VCaP (cell line): ENCODE results near the gene SMARCA4.
A peak's percentile ranks its signal among the peaks of the same experiment; 100 is the strongest.
"Not testable (repeated sequence)": the region's sequence is repeated elsewhere in the genome, so short reads cannot be mapped to it uniquely, and the experiment has no call there.

Source experiments
- H3K27ac ChIP-seq: fragments of 450-650 bp; 2 replicates; pipeline ENCODE4 v1.5.1; 2017
- CTCF ChIP-seq: fragments of 450-650 bp; conservative IDR thresholded peaks from 2 replicates; pipeline ENCODE4 v1.5.1; 2017; ENCODE audit warnings: mild to moderate bottlenecking, moderate library complexity

Gene SMARCA4

GRCh38 chr19:11092181-11092538 lies 131.3 kb downstream of the SMARCA4 start:
- H3K27ac ChIP-seq = peak overlapping the region; percentile 89
- no peak for TF ChIP-seq CTCF

GRCh38 chr19:11093689-11094238 lies 132.9 kb downstream of the SMARCA4 start:
- peak overlapping the region; percentile 89; the same call in 1 of the 2 replicates for H3K27ac ChIP-seq
- no peak for TF ChIP-seq CTCF

- TF ChIP-seq CTCF = no peak
- H3K27ac ChIP-seq = no peak overlapping the region
Measured at GRCh38 chr19:11094520-11094894, 133.7 kb downstream of the SMARCA4 start.

- TF ChIP-seq CTCF = no peak
- H3K27ac ChIP-seq = no peak overlapping the region
Measured at GRCh38 chr19:11096210-11096841, 135.5 kb downstream of the SMARCA4 start.

GRCh38 chr19:11097367-11097766 lies 136.5 kb downstream of the SMARCA4 start:
- H3K27ac ChIP-seq = not testable (repeated sequence)

GRCh38 chr19:11098327-11098726 lies 137.5 kb downstream of the SMARCA4 start:
- H3K27ac ChIP-seq = no peak overlapping the region
- TF ChIP-seq CTCF = no peak

GRCh38 chr19:11098861-11099260 lies 138.0 kb downstream of the SMARCA4 start:
- no peak for TF ChIP-seq CTCF

GRCh38 chr19:11100049-11100448 lies 139.2 kb downstream of the SMARCA4 start:
- no peak for TF ChIP-seq CTCF
- H3K27ac ChIP-seq = no peak overlapping the region

More at GRCh38 chr19:11098861-11099260, 138.0 kb downstream of the SMARCA4 start:
- H3K27ac ChIP-seq = no peak overlapping the region
